ENCODE results near the gene CERS1. TPM values are rescaled to one million over a fixed set of nuclear protein-coding genes. Genes with fewer than 3 reads are reported as not detected.

The CERS1 gene
- total and polyA plus RNA-seq, 4 donors, result 0.28 TPM; not detected in 3

- TF ChIP-seq HNF4G (IDR thresholded peaks at IDR 0.05) (no peak), FOXA2 (IDR thresholded peaks at IDR 0.05) (no peak), NR2F2 (IDR thresholded peaks at IDR 0.05) (no peak), JUND (IDR thresholded peaks at IDR 0.05) (no peak), EGR1 (IDR thresholded peaks at IDR 0.05; ENCODE audit: low read depth in 2 of 2) (no peak), RAD21 (IDR thresholded peaks at IDR 0.05) (no peak), FOXA1 (IDR thresholded peaks at IDR 0.05) (no peak), TAF1 (conservative IDR thresholded peaks at IDR 0.05) (no peak), ATF3 (IDR thresholded peaks at IDR 0.05) (no peak), GABPA (IDR thresholded peaks at IDR 0.05 in 1 of 2, conservative IDR thresholded peaks at IDR 0.05 in 1 of 2) (no peak), RXRA (IDR thresholded peaks at IDR 0.05) (no peak), REST (IDR thresholded peaks at IDR 0.05) (no peak), SP1 (IDR thresholded peaks at IDR 0.05) (no peak), YY1 (IDR thresholded peaks at IDR 0.05) (no peak), HNF4A (conservative IDR thresholded peaks at IDR 0.05) (no peak)
- TF ChIP-seq, protein P1, sequence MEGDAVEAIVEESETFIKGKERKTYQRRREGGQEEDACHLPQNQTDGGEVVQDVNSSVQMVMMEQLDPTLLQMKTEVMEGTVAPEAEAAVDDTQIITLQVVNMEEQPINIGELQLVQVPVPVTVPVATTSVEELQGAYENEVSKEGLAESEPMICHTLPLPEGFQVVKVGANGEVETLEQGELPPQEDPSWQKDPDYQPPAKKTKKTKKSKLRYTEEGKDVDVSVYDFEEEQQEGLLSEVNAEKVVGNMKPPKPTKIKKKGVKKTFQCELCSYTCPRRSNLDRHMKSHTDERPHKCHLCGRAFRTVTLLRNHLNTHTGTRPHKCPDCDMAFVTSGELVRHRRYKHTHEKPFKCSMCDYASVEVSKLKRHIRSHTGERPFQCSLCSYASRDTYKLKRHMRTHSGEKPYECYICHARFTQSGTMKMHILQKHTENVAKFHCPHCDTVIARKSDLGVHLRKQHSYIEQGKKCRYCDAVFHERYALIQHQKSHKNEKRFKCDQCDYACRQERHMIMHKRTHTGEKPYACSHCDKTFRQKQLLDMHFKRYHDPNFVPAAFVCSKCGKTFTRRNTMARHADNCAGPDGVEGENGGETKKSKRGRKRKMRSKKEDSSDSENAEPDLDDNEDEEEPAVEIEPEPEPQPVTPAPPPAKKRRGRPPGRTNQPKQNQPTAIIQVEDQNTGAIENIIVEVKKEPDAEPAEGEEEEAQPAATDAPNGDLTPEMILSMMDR (IDR thresholded peaks at IDR 0.05; ENCODE audit: low read depth, low read length, missing input control), result no peak
- TF ChIP-seq, protein P2, sequence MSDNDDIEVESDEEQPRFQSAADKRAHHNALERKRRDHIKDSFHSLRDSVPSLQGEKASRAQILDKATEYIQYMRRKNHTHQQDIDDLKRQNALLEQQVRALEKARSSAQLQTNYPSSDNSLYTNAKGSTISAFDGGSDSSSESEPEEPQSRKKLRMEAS (IDR thresholded peaks at IDR 0.05), result no peak
- TF ChIP-seq, protein P3, sequence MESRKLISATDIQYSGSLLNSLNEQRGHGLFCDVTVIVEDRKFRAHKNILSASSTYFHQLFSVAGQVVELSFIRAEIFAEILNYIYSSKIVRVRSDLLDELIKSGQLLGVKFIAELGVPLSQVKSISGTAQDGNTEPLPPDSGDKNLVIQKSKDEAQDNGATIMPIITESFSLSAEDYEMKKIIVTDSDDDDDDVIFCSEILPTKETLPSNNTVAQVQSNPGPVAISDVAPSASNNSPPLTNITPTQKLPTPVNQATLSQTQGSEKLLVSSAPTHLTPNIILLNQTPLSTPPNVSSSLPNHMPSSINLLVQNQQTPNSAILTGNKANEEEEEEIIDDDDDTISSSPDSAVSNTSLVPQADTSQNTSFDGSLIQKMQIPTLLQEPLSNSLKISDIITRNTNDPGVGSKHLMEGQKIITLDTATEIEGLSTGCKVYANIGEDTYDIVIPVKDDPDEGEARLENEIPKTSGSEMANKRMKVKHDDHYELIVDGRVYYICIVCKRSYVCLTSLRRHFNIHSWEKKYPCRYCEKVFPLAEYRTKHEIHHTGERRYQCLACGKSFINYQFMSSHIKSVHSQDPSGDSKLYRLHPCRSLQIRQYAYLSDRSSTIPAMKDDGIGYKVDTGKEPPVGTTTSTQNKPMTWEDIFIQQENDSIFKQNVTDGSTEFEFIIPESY (IDR thresholded peaks at IDR 0.05), result no peak
- Histone ChIP-seq H3K9me3 (ENCODE audit: control insufficient read depth in 4 of 4, low read length in 3 of 4) (no peaks in the 10 kb centered on the region), H3K36me3 (ENCODE audit: control insufficient read depth in 4 of 4, insufficient read depth in 3 of 4, low read depth in 1 of 4, low read length in 3 of 4) (peaks cover 41 to 98% (median 62%) of the 10 kb centered on the region in 4 donors), H3K4me1 (ENCODE audit: control insufficient read depth in 4 of 4, insufficient read depth in 4 of 4, low read length in 3 of 4) (peaks cover 0 to 13% (median 3%) of the 10 kb centered on the region in 4 donors), H3K27ac (ENCODE audit: low read depth in 1 of 2, low read length in 2 of 2) (no peak overlapping the region), H3K27me3 (ENCODE audit: control insufficient read depth in 4 of 4, insufficient read depth in 4 of 4, low read length in 3 of 4) (no peaks in the 10 kb centered on the region), H3K4me3 (ENCODE audit: low read depth in 1 of 3, low read length in 3 of 3) (no peak overlapping the region), H3K9ac (ENCODE audit: low read depth in 1 of 2, low read length in 2 of 2) (no peak overlapping the region)
- no peak for DNase-seq (ENCODE audit: low spot score)
- WGBS, result 94% methylated on average over 17 of the region's 17 CpGs
Observed at GRCh38 chr19:18860725-18861124, 35.2 kb downstream of the CERS1 start.
